Measurements from ENCODE around the gene CDC14B.
"Not testable (repeated sequence)": the region's sequence is repeated elsewhere in the genome, so short reads cannot be mapped to it uniquely, and the experiment has no call there.

The CDC14B gene
- total RNA-seq, result 4.5 to 15.1 reads per million in 2 experiments

- peak; percentile 63 for DNase-seq (ENCODE audit: low read depth)
These were observed at the start of gene CDC14B for GRCh38 chr9:96619491-96620180. Gene CDC14B (minus strand): TSS chr9:96619843. CDS start chr9:96619378, 465 bp downstream.

- DNase-seq (ENCODE audit: low read depth), result no peak
These were observed 49.4 kb upstream of the CDC14B start for GRCh38 chr9:96668868-96669534.

GRCh38 chr9:96667363-96667728 is 47.7 kb upstream of the CDC14B start:
- no peak for DNase-seq (ENCODE audit: low read depth)

DNA sequence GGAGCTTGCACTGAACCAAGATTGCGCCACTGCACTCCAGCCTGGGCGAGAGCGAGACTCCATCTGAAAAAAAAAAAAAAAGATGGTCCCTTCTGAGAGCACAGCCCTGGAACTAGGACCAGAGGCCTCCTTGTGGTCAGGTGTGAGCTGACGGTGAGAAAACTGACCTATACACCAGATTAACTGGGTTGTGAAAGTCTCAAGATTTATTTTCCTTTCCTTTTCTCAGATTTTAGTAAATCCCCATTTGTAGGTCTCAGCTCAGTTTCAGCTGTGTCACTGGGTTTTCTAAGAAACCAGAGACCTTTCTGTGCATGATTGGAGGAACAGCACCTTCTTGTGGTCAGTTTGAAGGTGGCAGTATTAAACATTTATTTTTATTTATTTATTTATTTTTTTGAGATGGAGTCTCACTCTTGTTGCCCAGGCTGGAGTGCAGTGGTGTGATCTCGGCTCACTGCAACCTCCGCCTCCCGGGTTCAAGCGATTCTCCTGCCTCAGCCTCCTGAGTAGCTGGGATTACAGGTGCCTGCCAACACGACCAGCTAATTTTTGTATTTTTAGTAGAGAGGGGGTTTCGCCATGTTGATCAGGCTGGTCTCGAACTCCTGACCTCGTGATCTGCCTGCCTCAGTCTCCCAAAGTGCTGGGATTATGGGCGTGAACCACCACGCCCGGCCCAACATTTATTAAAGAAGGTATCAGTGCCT is 47.2 kb upstream of the CDC14B start:
- DNase-seq (ENCODE audit: low read depth), result not testable (repeated sequence)

DNA sequence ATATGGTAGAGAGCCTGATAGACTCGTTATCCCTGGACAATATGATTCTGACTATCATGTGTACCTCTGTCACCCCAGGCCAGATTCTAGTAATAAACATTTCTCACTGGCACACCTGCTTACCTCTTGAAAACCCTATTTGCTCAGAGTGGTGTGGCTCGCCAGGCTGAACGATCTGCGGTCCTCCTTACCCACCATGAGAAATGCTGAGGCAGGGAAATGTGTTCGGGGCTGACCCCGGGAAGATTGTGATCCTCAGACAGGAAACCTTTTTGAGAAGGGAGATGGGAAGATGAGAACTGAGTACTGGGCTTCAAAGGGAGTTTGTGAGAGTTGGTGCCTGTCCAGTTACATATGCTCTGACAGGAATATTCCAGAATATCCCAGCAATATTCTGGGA is 46.1 kb upstream of the CDC14B start:
- no peak for DNase-seq (ENCODE audit: low read depth)

- no peak for DNase-seq (ENCODE audit: low read depth)
These were observed 44.0 kb upstream of the CDC14B start for GRCh38 chr9:96663506-96664120.

GRCh38 chr9:96661711-96662110 is 42.1 kb upstream of the CDC14B start:
- no peak for DNase-seq (ENCODE audit: low read depth)

DNA sequence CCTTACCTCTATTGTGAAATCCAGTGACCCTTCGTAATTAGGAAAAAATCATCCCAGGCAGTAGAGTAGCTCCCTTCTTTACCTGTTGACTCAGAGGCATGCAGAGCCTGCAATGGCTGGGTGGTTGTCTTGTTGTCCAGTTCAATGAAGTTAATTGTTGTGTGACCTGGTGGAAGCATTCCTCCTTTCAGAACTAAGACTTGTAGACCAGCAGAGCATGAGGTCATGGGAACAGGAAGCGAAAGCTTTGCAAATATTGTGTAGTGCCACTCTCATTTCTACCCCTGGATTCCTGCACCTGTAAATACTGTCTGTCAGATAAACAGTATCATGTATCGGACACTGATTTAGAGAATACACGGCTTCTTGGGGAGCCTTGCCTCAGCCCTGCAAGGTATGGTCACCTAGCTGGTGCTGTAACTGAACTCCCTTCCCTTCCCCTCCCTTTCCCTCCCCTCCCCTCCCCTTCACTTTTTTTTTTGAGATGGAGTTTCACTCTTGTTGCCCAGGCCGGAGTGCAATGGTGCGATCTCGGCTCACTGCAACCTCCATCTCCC is 41.1 kb upstream of the CDC14B start:
- DNase-seq (ENCODE audit: low read depth), result no peak

- peak; percentile 77 for DNase-seq (ENCODE audit: low read depth)
These were observed 35.7 kb upstream of the CDC14B start, which contains the start of gene PRXL2C for GRCh38 chr9:96655198-96655851. Gene PRXL2C (minus strand): TSS chr9:96655317. CDS start chr9:96655281, 36 bp downstream.

DNA sequence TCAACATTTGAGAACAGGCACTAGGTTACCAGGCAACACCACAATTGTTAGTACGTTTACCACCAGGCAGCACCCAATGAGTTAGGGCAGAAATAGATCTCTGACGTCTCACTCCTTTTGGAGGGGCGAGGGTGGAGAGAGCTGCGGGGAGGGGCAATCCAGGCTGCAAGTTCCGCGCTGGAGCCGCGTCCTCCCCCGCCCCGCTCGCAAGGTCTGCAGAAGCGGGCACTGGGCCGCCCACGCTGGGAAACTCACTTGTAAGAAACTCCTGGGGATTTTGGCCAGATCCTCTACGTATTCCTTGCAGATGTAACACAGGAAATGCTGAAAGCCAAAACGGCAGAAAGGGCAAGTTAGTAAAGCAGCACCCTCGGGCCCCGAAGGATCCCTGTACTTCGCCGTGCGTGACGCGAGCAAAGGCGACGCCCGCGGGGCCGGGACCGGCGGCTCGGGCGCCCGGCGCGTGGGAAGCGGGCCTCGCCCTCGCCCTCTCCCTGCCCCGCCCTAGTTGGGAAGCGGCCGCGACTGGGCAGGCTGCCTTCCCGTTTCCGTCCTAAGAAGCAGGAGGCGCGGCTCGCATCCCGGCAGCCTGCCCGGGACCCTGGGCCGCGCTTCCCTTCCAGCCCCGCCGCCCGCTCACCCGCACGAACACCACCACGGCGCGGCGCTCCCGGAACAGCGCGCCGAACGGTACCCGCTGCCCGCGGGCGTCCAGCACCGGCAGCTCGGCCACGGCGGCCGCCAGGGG is 35.0 kb upstream of the CDC14B start:
- DNase-seq (ENCODE audit: low read depth), result peak; percentile 76

- DNase-seq (ENCODE audit: low read depth), result no peak
These were observed 32.0 kb upstream of the CDC14B start for GRCh38 chr9:96651626-96652025.

GRCh38 chr9:96649620-96650324 is 30.1 kb upstream of the CDC14B start:
- DNase-seq (ENCODE audit: low read depth), result no peak

DNA sequence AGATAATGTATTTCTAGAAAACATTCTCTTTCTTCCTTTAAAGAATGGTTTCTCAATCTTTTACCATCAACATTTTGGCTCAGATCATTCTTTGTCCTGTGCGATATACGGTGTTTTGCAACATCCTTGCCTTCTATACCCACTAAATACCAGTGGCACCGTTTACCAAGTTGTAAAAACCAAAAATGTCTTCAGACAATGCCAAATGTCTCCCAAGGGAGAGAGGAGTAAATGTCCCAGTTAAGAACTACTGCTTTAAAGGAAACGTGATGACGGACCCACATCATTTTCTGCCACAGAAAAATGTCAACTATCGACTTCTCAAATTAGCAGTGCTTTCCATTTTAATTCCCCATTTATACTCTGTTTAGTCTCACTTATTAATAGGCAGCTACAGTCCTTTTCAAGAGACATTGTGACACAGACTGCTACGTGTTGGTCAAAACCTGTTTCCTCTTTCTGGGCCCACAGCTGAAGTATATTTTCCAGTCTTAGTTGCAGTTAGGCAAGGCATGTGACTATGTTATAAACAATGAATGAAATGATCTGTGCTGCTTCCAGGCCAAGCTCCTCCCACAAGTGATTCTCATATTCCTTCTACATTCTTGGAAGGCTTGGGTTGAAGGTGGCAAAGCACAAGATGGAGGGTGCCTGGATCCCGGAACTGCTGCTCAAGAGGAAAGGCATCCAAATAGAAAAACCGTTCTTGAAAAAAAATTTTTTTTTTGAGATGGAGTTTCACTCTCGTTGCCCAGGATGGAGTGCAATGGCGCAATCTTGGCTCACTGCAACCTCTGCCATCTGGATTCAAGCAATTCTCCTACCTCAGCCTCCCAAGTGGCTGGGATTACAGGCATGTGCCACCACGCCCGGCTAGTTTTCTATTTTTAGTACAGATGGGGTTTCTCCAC is 26.7 kb upstream of the CDC14B start:
- DNase-seq (ENCODE audit: low read depth), result no peak

GRCh38 chr9:96644137-96644536 is 24.5 kb upstream of the CDC14B start:
- DNase-seq (ENCODE audit: low read depth), result no peak

- DNase-seq (ENCODE audit: low read depth), result no peak
These were observed 21.9 kb upstream of the CDC14B start for GRCh38 chr9:96641514-96641913.

DNA sequence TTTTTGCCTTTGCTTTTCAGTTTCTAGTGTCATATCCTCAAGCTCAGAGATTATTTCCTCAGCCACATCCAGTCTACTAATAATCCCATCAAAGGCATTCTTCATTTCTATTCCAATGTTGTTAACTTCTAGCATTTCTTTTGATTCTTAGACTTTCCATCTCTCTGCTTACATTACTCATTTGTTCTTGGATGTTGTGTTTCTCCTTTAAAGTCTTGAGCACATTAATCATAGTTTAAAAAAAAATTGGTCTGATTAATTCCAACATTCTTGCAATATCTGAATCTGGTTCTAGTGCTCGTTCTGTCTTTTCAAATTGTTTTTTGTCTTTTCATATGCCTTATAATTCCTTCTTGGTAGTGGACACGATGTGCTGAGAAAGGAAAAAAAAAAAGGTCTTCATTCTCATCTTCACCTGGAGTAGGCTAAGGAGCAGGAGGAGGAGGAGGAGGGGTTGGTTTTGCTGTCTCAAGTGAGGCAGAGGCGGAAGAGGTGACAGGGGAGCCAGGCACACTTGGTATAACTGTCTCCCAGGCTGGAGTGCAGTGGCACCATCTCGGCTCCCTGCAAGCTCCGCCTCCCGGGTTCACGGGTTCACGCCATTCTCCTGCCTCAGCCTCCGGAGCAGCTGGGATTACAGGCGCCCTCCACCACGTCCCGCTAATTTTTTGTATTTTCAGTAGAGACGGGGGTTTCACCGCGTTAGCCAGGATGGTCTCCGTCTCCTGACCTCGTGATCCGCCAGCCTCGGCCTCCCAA is 19.1 kb upstream of the CDC14B start:
- DNase-seq (ENCODE audit: low read depth), result no peak

- DNase-seq (ENCODE audit: low read depth), result no peak
These were observed 16.7 kb upstream of the CDC14B start for GRCh38 chr9:96636368-96636767.

- not testable (repeated sequence) for DNase-seq (ENCODE audit: low read depth)
These were observed 13.9 kb upstream of the CDC14B start for GRCh38 chr9:96633579-96633978.

All from T follicular helper cell (primary cell).